ENCODE measurements around the gene SMG6.

The SMG6 gene

DNA sequence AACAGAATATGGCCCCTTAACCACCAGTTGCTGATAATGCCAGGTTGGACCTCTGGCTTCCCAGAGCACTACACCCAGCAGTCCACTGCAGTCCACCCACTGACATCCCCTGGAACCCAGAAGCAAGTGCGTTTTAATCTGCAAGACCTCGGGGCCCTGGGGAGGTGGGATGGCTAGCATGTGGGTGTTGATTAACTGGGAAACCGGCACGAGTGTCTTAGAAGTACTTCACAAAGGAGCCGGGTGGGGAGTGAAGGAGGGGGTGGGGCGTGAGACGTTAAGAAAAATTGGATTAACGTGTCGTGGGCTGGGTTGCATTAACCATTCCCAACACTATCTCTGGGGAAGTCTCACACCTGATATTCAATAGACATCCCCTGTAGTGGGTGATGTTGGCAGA lies 254.8 kb downstream of the SMG6 start:
- Histone ChIP-seq H3K27me3 (ENCODE audit: control insufficient read depth in 3 of 3, insufficient read depth in 3 of 3, low read depth in 1 of 3, low read length in 3 of 3) (peaks cover 4 to 43% (median 20%) of the 10 kb centered on the region in 3 experiments), H3K18ac (ENCODE audit: low read length) (no peak overlapping the region), H2AFZ (ENCODE audit: low read length) (no peak overlapping the region), H2BK5ac (ENCODE audit: low read length) (no peak overlapping the region), H3K9ac (ENCODE audit: low read depth, low read length, poor library complexity) (no peak overlapping the region), H3K79me1 (ENCODE audit: low read depth, low read length) (peaks cover 2% of the 10 kb centered on the region), H3K27ac (replicated peaks; ENCODE audit: low read length) (no peak overlapping the region), H2BK120ac (ENCODE audit: low read depth, low read length) (no peak overlapping the region), H2BK12ac (ENCODE audit: low read length) (no peak overlapping the region), H3K36me3 (replicated peaks in 1 of 2; ENCODE audit: control insufficient read depth in 2 of 2, insufficient read depth in 2 of 2, low read length in 2 of 2) (peaks cover 1 to 16% of the 10 kb centered on the region in 2 donors), H3K14ac (ENCODE audit: low read length) (no peak overlapping the region), H4K91ac (ENCODE audit: low read depth, low read length, poor library complexity) (no peak overlapping the region), H4K8ac (ENCODE audit: low read depth, low read length) (no peak overlapping the region), H3K4ac (ENCODE audit: low read length) (no peak overlapping the region), H3K23ac (ENCODE audit: low read depth, low read length, poor library complexity) (no peak overlapping the region), H3K4me3 (ENCODE audit: low read length in 2 of 2) (peak overlapping the region in 1 of 2 donors; percentile 84), H3K9me3 (replicated peaks in 1 of 2; ENCODE audit: control insufficient read depth in 2 of 2, insufficient read depth in 1 of 2, low read depth in 1 of 2, low read length in 2 of 2) (no peaks in the 10 kb centered on the region), H2BK15ac (ENCODE audit: low read length) (no peak overlapping the region), H3K4me1 (ENCODE audit: control insufficient read depth in 2 of 2, insufficient read depth in 1 of 2, low read depth in 1 of 2, low read length in 2 of 2) (peaks cover 7 to 21% of the 10 kb centered on the region in 2 donors), H3K4me2 (ENCODE audit: insufficient read depth, low read length, poor library complexity, severe bottlenecking) (peak overlapping the region; percentile 97), H2AK5ac (ENCODE audit: low read depth, low read length) (no peak overlapping the region)
- DNase-seq (ENCODE audit: low spot score): no peak
- WGBS, 2 donors (ENCODE audit: extremely low coverage in 2 of 2, insufficient read length in 2 of 2, insufficient replicate concordance in 1 of 2): no CpG with 5 or more reads among the region's 9 CpGs

DNA sequence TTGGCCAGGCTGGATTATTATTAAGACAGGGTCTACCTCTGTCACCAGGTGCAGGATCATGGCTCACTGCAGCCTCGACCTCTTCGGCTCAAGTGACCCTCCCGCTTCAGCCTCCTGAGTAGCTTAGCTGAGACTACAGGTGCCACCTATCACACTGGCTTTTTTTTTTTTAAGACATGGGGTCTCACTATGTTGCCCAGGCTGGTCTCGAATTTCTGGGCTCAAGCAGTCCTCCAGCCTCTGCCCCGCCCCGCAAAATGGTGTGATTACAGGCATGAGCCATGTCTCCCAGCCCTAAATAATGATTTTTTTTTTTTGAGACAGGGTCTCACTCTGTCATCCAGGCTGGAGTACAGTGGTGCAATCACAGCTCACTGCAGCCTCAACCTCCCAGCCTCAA lies 256.0 kb downstream of the SMG6 start:
- no CpG with 5 or more reads among the region's 6 CpGs for WGBS, 2 donors (ENCODE audit: extremely low coverage in 2 of 2, insufficient read length in 2 of 2, insufficient replicate concordance in 1 of 2)
- Histone ChIP-seq H2BK15ac (ENCODE audit: low read length) (no peak overlapping the region), H3K4me2 (ENCODE audit: insufficient read depth, low read length, poor library complexity, severe bottlenecking) (no peak overlapping the region), H3K9me3 (replicated peaks in 1 of 2; ENCODE audit: control insufficient read depth in 2 of 2, insufficient read depth in 1 of 2, low read depth in 1 of 2, low read length in 2 of 2) (no peaks in the 10 kb centered on the region), H3K27ac (replicated peaks; ENCODE audit: low read length) (no peak overlapping the region), H3K4me1 (ENCODE audit: control insufficient read depth in 2 of 2, insufficient read depth in 1 of 2, low read depth in 1 of 2, low read length in 2 of 2) (peaks cover 4 to 23% of the 10 kb centered on the region in 2 donors), H4K8ac (ENCODE audit: low read depth, low read length) (no peak overlapping the region), H3K36me3 (replicated peaks in 1 of 2; ENCODE audit: control insufficient read depth in 2 of 2, insufficient read depth in 2 of 2, low read length in 2 of 2) (peaks cover 5 to 27% of the 10 kb centered on the region in 2 donors), H2BK5ac (ENCODE audit: low read length) (no peak overlapping the region), H3K18ac (ENCODE audit: low read length) (no peak overlapping the region), H3K4me3 (ENCODE audit: low read length in 2 of 2) (no peak overlapping the region), H4K91ac (ENCODE audit: low read depth, low read length, poor library complexity) (no peak overlapping the region), H3K9ac (ENCODE audit: low read depth, low read length, poor library complexity) (no peak overlapping the region), H3K14ac (ENCODE audit: low read length) (no peak overlapping the region), H2BK12ac (ENCODE audit: low read length) (no peak overlapping the region), H2AFZ (ENCODE audit: low read length) (no peak overlapping the region), H3K79me1 (ENCODE audit: low read depth, low read length) (peaks cover 2% of the 10 kb centered on the region), H3K23ac (ENCODE audit: low read depth, low read length, poor library complexity) (no peak overlapping the region), H3K4ac (ENCODE audit: low read length) (no peak overlapping the region), H2BK120ac (ENCODE audit: low read depth, low read length) (no peak overlapping the region), H3K27me3 (ENCODE audit: control insufficient read depth in 3 of 3, insufficient read depth in 3 of 3, low read depth in 1 of 3, low read length in 3 of 3) (peaks cover 4 to 33% (median 14%) of the 10 kb centered on the region in 3 experiments), H2AK5ac (ENCODE audit: low read depth, low read length) (no peak overlapping the region)
- DNase-seq (ENCODE audit: low spot score): no peak

DNA sequence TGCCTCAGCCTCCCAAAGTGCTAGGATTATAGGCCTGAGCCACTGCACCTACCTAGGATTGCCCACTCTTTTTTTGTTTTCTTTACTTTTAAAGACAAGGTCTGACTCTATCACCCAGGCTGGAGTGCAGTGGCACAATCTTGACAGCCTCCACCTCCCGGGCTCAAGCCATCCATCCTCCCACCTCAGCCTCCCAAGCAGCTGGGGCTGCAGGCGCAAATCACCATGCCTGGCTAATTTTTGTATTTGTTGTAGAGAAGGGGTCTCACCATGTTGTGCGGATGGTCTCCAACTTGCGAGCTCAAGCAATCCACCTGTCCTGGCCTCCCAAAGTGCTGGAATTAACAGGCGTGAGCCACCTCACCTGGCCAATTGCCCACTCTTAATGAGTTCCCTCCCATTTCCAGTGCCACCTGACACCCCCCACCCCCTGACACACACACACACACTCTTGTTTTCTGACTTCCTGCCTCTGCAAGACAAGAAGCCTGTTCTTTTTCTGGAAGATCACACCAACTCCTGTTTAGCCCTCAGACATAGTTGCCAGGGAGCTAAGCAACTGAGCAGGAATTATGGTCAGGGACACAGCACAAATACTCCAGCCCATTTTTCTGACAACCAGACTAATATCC lies 259.2 kb downstream of the SMG6 start:
- Histone ChIP-seq H2BK120ac (ENCODE audit: low read depth, low read length) (no peak overlapping the region), H3K4me2 (ENCODE audit: insufficient read depth, low read length, poor library complexity, severe bottlenecking) (no peak overlapping the region), H4K91ac (ENCODE audit: low read depth, low read length, poor library complexity) (no peak overlapping the region), H4K8ac (ENCODE audit: low read depth, low read length) (no peak overlapping the region), H3K79me1 (ENCODE audit: low read depth, low read length) (peaks cover 2% of the 10 kb centered on the region), H3K23ac (ENCODE audit: low read depth, low read length, poor library complexity) (no peak overlapping the region), H3K36me3 (replicated peaks in 1 of 2; ENCODE audit: control insufficient read depth in 2 of 2, insufficient read depth in 2 of 2, low read length in 2 of 2) (peaks cover 10 to 27% of the 10 kb centered on the region in 2 donors), H3K18ac (ENCODE audit: low read length) (no peak overlapping the region), H3K4me1 (ENCODE audit: control insufficient read depth in 2 of 2, insufficient read depth in 1 of 2, low read depth in 1 of 2, low read length in 2 of 2) (peaks cover 9 to 18% of the 10 kb centered on the region in 2 donors), H3K9me3 (replicated peaks in 1 of 2; ENCODE audit: control insufficient read depth in 2 of 2, insufficient read depth in 1 of 2, low read depth in 1 of 2, low read length in 2 of 2) (no peaks in the 10 kb centered on the region), H2BK12ac (ENCODE audit: low read length) (no peak overlapping the region), H2BK5ac (ENCODE audit: low read length) (no peak overlapping the region), H3K27me3 (ENCODE audit: control insufficient read depth in 3 of 3, insufficient read depth in 3 of 3, low read depth in 1 of 3, low read length in 3 of 3) (peaks cover 0 to 11% (median 2%) of the 10 kb centered on the region in 3 experiments), H3K4ac (ENCODE audit: low read length) (no peak overlapping the region), H2AK5ac (ENCODE audit: low read depth, low read length) (no peak overlapping the region), H2BK15ac (ENCODE audit: low read length) (no peak overlapping the region), H3K9ac (ENCODE audit: low read depth, low read length, poor library complexity) (no peak overlapping the region), H2AFZ (ENCODE audit: low read length) (no peak overlapping the region), H3K14ac (ENCODE audit: low read length) (no peak overlapping the region), H3K4me3 (ENCODE audit: low read length in 2 of 2) (no peak overlapping the region), H3K27ac (replicated peaks; ENCODE audit: low read length) (no peak overlapping the region)
- no CpG with 5 or more reads among the region's 5 CpGs for whole genome bisulfite sequencing, 2 donors (ENCODE audit: extremely low coverage in 2 of 2, insufficient read length in 2 of 2, insufficient replicate concordance in 1 of 2)
- no peak for DNase-seq (ENCODE audit: low spot score)

DNA sequence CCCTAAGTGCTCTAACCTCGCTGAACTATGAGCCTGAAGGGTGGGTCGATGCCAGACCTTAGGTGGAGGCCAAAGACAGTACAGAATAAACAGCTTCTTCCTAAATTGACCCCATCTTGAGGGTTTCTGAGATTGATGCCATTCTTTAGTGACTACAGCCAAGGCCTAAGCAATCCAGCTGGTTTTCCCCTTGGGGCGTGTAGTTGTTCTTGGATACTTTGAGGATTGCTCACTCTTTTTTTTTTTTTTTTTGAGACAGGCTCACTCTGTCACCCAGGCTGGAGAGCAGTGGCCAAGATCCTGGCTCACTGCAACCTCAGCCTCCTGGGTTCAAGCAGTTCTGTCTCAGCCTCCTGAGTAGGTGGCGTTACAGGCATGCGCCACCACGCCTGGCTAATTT lies 259.8 kb downstream of the SMG6 start:
- H3K4me1 ChIP-seq (ENCODE audit: control insufficient read depth in 2 of 2, insufficient read depth in 1 of 2, low read depth in 1 of 2, low read length in 2 of 2): peaks cover 6 to 13% of the 10 kb centered on the region in 2 donors
- no peak overlapping the region for H3K14ac ChIP-seq (ENCODE audit: low read length)
- H3K4me3 ChIP-seq (ENCODE audit: low read length in 2 of 2): no peak overlapping the region
- no peak overlapping the region for H2BK12ac ChIP-seq (ENCODE audit: low read length)
- H2BK120ac ChIP-seq (ENCODE audit: low read depth, low read length): no peak overlapping the region
- no peak overlapping the region for H4K8ac ChIP-seq (ENCODE audit: low read depth, low read length)
- no peak overlapping the region for H3K4me2 ChIP-seq (ENCODE audit: insufficient read depth, low read length, poor library complexity, severe bottlenecking)
- H3K4ac ChIP-seq (ENCODE audit: low read length): no peak overlapping the region
- no peak overlapping the region for H3K18ac ChIP-seq (ENCODE audit: low read length)
- no peaks in the 10 kb centered on the region for H3K9me3 ChIP-seq (replicated peaks in 1 of 2; ENCODE audit: control insufficient read depth in 2 of 2, insufficient read depth in 1 of 2, low read depth in 1 of 2, low read length in 2 of 2)
- H3K9ac ChIP-seq (ENCODE audit: low read depth, low read length, poor library complexity): no peak overlapping the region
- no peak overlapping the region for H2AK5ac ChIP-seq (ENCODE audit: low read depth, low read length)
- H3K27me3 ChIP-seq (ENCODE audit: control insufficient read depth in 3 of 3, insufficient read depth in 3 of 3, low read depth in 1 of 3, low read length in 3 of 3): peaks cover 0 to 7% (median 1%) of the 10 kb centered on the region in 3 experiments
- no peak overlapping the region for H2AFZ ChIP-seq (ENCODE audit: low read length)
- H3K23ac ChIP-seq (ENCODE audit: low read depth, low read length, poor library complexity): no peak overlapping the region
- H3K27ac ChIP-seq (replicated peaks; ENCODE audit: low read length): no peak overlapping the region
- no peak for DNase-seq (ENCODE audit: low spot score)
- WGBS, 2 donors (ENCODE audit: extremely low coverage in 2 of 2, insufficient read length in 2 of 2, insufficient replicate concordance in 1 of 2): no CpG with 5 or more reads among the region's 6 CpGs
- H4K91ac ChIP-seq (ENCODE audit: low read depth, low read length, poor library complexity): no peak overlapping the region
- H2BK5ac ChIP-seq (ENCODE audit: low read length): no peak overlapping the region
- peaks cover 2% of the 10 kb centered on the region for H3K79me1 ChIP-seq (ENCODE audit: low read depth, low read length)
- H3K36me3 ChIP-seq (replicated peaks in 1 of 2; ENCODE audit: control insufficient read depth in 2 of 2, insufficient read depth in 2 of 2, low read length in 2 of 2): peaks cover 10 to 27% of the 10 kb centered on the region in 2 donors
- no peak overlapping the region for H2BK15ac ChIP-seq (ENCODE audit: low read length)
